ENCODE data around the gene PRR5.
"Not testable (repeated sequence)": the region's sequence is repeated elsewhere in the genome, so short reads cannot be mapped to it uniquely, and the experiment has no call there.

The PRR5 gene

DNA sequence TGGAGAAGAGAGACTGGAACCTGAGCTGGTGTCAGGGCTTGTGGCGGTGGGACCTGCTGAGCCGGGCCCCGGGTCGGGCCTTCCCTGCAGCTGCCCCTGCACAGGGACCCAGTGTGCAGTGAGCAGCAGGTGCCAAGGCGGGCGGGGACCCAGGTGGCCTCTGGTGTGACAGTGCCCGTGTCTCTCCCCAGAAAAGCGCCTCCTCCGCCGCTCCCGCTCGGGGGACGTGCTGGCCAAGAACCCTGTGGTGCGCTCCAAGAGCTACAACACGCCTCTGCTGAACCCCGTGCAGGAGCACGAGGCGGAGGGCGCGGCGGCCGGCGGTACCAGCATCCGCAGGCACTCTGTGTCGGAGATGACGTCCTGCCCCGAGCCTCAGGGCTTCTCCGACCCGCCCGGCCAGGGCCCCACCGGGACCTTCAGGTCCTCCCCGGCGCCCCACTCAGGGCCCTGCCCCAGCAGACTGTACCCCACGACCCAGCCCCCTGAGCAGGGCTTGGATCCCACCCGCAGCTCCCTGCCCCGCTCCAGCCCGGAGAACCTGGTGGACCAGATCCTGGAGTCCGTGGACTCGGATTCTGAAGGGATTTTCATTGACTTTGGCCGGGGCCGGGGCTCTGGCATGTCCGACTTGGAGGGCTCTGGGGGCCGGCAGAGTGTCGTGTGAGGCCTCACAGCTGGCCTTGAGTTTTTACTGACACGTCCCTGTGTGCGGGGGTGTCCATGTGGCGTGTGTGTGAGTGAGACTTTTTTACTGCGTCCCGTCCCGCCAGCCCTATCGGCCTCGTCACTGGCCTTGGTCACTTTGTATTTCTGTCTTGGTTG is 34.8 kb downstream of the PRR5 start:
- no peak for DNase-seq

DNA sequence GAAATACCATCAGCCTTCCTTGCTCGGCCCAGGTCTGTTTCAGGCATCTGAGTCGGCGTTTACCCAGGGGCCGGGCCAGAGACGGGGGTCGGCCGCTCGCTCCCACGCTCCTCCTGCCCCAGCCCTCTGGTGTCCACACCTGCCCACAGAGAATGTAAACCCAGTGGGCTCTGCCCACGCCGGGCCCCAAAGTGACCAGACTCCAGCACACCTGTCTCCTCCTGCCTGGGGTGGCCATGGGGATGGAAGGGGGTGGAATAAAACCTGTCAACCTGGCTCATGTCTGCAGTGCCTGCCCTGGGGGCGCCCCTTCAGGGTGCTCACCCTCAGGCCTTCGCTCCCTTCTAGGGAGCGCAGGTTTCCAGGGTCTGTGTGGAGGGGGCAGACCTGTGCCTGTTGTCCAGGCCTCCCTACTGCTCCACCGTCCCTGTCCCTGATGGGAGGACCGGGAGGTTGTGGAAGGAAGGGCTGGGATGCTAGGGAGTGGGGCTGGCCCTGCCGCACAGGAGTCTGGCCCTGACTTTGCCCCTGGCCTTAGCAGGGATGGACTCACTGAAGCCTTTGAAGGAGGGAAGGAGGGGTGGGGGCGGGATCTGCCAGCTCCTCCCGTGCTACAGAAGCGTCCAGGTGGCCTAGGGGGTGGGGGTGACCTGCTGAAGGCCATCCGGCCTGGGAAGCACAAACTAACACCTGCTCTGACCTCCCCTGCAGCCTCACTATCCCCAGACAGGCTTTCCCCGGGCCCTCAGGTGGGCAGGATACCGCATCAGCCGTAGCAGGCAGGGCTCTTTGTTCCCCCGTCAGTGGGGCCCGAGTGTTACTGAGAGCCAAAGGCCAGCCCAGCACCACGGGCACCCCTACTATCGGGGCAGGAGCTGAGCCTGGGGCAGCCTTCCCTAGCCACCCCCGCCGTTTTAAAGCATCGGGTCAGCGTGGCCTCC is 35.7 kb downstream of the PRR5 start:
- no peak for DNase-seq

- no peak for DNase-seq
These were observed 36.3 kb downstream of the PRR5 start for GRCh38 chr22:44738347-44738715.

DNA sequence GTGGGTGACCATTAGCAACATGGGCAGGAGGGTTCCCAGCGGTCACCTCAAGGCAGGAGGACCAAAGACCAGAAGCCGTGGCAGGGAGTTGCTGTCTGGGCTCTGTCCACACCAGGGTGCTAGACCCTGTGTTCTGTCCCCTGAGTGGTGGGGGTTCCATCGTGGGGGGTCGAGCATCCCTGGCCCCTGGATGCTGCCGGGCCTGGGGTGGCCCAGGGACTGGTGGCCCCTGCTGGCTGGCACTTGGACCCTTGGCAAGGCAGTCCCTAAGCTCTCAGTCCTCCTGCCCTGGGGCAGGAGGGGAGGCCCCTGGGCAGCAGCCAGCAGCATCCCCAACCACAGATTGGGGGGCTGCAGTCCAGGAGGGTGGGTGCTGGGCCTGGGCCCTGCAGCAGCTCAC is 37.0 kb downstream of the PRR5 start:
- DNase-seq, result no peak

DNA sequence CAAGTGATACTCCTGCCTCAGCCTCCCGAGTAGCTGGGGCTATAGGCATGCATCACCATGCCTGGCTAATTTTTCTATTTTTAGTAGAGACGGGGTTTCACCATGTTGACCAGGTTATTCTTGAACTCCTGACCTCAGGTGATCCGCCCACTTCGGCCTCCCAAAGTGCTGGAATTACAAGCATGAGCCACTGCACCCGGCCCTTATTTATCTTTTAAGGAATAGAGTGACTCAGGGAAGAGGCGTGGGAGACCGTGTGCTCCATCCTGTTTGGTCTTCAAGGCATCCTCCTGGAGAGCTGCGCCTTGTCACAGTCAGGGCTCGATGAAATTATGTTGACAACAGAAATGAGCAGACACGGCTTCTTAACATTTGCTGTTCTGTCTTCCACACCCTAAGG is 37.7 kb downstream of the PRR5 start:
- DNase-seq, result not testable (repeated sequence)

DNA sequence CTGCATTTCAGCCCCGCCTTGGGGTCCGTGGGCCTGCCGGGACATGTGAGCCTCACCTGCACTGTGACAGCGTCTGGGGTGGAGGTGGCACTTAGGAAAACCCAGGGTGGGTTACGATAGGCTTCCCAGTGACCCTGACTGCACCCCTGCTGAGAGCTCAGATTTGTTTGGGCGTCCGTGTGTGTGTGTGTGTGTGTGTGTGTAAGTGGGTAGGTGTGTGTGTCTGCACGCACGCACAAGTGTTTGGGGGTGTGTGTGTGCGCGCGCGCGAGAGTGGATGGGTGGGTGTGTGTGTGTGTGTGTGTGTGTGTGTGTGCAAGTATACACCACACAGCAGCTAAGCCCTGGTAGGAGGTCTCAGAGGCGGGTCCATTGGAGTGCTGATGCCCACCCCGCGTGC is 38.3 kb downstream of the PRR5 start:
- no peak for DNase-seq

GRCh38 chr22:44741929-44742328 is 39.9 kb downstream of the PRR5 start:
- no peak for DNase-seq

DNA sequence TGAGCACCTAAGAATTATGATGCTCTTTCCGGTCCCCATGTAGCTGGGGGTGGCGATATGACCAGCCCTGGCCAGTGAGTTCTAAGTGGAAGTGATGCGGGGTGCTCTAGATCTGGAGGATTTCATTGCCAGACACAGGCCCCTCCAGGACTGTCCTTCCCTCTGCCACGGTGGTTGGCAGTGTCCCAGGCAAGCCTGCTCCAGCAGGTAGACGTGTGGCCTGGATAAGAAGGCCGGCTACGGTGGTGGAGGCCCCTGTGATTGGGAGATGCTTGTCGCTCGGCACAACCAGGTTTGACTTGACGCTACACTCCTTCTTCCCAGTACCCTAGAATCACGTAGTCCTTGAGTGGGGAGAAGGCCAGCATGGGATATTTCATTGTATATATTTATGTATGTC is 41.2 kb downstream of the PRR5 start:
- no peak for DNase-seq

DNA sequence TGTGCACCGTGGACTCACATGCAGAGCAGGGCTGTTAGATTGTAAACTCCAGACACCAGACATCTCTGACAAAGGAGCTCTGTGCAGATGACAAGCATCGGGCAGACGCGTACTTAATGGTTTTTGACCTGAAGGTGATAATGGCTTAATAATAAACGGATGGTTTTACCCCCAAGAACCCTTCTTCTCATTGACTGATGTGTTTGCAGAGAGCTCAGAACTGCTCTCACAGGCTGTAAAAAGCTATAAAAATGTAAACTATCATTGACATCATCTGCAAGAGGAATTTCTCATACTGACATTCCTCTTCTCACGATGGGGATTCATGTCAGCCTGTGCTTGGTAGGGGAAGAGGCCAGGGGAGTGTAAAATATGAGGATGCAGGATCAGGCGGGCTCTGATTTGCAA is 41.8 kb downstream of the PRR5 start:
- no peak for DNase-seq

- no peak for DNase-seq
These were observed 44.1 kb downstream of the PRR5 start for GRCh38 chr22:44745853-44746789.

DNA sequence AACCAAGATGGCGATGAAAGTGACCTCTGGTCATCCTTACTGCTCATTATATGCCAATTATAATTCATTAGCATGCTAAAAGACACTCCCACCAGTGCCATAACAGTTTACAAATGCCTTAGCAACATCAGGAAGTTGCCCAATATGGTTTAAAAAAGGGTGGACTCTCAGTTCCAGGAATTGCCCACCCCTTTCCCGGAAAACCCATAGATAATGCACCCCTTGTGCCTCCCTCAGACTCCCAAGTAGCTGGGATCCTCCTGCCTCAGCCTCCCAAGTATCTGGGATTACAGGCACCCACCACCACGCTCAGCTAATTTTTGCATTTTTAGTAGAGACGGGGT is 45.8 kb downstream of the PRR5 start:
- DNase-seq, result not testable (repeated sequence)

- DNase-seq, result no peak
These were observed 46.5 kb downstream of the PRR5 start for GRCh38 chr22:44748524-44748923.

DNA sequence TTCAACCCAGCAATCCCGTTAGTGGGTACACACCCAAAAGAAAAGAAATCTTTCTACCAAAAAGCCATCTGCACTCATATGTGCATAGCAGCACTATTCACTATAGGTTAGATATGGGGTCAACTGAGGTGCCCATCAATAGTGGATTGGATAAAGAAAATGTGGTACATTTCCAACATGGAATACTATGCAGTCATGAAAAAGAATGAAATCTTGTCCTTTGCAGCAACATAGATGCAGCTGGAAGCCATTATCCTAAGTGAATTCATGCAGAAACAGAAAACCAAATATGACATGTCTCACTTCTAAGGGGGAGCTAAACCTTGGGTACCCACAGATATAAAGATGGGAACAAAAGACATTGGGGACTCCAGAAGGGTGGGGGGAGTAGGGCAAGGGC is 48.5 kb downstream of the PRR5 start:
- DNase-seq, result no peak

DNA sequence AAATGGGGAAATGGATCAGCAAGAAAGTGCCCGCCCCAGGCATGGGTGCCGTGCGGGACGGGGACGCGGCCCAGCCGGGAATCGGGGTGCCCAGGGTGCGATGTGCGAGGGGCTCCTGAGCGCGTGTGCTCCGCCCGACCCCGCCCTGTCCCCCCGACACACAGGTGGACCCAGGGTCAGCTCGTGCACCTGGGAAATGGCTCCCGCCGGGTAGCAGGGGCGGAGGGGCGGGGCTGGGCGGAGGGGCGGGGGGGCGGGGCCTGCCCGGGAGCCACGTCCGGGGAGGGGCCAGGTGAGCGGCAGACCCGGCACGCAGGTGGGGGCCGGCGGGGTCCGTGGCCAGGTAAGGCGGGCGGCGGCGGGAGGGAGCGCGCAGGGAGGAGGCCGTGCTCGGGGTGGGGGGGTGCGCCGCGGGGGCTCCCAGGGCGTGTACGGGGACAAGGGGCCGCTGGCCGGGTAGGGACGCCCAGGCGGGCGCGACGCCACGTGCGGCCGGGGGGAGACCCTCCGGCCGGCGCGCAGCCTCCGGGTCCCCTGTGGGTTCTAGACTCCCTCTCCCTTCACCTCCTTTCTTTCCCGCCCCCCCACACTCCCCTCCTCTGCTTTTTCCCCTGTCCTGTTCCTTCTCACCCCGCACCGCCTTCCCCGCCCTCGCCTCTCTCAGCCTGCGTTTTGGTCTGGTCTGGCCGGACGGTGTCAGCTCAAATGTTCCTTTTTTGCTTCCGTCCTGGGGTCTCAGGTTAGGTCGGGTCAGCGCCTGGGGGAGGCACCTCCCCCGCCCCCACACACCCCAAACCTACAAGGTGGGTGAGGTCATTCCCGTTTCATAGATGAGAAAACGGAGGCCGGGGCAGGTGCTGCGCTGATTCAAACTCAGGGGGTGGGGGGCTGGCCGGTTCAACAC is 50.5 kb downstream of the PRR5 start, which contains the start of gene ARHGAP8:
Gene ARHGAP8, plus strand, starts transcription at position 291 of the 904 bp plus-strand sequence. CDS start 33,953 bp downstream, outside the sequence.
- no peak for DNase-seq

GRCh38 chr22:44753189-44754042 is 51.4 kb downstream of the PRR5 start:
- no peak for DNase-seq

GRCh38 chr22:44754998-44755397 is 53.0 kb downstream of the PRR5 start:
- no peak for DNase-seq

GRCh38 chr22:44755417-44755816 is 53.4 kb downstream of the PRR5 start:
- DNase-seq, result no peak

DNA sequence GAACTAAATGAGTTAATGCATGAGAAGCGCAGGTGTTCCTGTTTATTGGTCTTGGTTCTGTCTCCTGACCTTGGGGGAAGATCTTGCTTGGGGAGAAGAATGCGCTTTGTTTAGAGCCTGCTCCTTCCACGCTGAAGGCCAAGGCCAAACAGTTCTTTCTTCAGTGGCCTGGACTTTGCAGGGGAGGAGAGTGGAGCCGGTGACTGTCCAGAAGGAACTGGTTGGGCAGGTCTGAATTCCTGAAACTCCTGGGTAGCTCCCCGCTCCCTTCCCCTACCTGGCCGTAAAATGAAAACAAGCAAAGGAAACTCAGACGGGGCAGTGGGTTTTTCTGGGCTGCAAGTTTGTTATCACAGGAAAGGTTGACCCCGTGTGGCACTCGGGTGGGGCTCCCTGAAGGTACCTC is 54.0 kb downstream of the PRR5 start:
- no peak for DNase-seq

- no peak for DNase-seq
These were observed 56.5 kb downstream of the PRR5 start for GRCh38 chr22:44758344-44758973.

- no peak for DNase-seq
These were observed 57.0 kb downstream of the PRR5 start for GRCh38 chr22:44759001-44759400.
